ENCODE data around the gene SNX5.
A peak's percentile ranks its signal among the peaks of the same experiment; 100 is the strongest.

Gene SNX5

GRCh38 chr20:17968366-17969277 lies at the start of gene SNX5, which contains the start of gene MGME1:
Gene SNX5, minus strand, starts transcription at chr20:17968794. Its CDS starts 369 bp downstream, at chr20:17968425.
Gene MGME1, plus strand, starts transcription at chr20:17969018. Its CDS starts 842 bp downstream, at chr20:17969860.
- DNase-seq (ENCODE audit: insufficient read length, low spot score): peak; percentile 50
- FAIRE-seq: no peak
- no peak for TF ChIP-seq CTCF (IDR thresholded peaks at IDR 0.05; ENCODE audit: insufficient read depth, missing control alignments)

GRCh38 chr20:18018100-18018499 lies 49.5 kb upstream of the SNX5 start:
- DNase-seq (ENCODE audit: insufficient read length, low spot score) (no peak), FAIRE-seq (no peak)
- TF ChIP-seq CTCF (IDR thresholded peaks at IDR 0.05; ENCODE audit: insufficient read depth, missing control alignments): no peak

- TF ChIP-seq CTCF (IDR thresholded peaks at IDR 0.05; ENCODE audit: insufficient read depth, missing control alignments): no peak
- DNase-seq (ENCODE audit: insufficient read length, low spot score): no peak
- FAIRE-seq: no peak
Observed at GRCh38 chr20:18016772-18017171, 48.2 kb upstream of the SNX5 start.

GRCh38 chr20:18014411-18014810 lies 45.8 kb upstream of the SNX5 start:
- no peak for FAIRE-seq
- no peak for TF ChIP-seq CTCF (IDR thresholded peaks at IDR 0.05; ENCODE audit: insufficient read depth, missing control alignments)
- DNase-seq (ENCODE audit: insufficient read length, low spot score): no peak

GRCh38 chr20:18012901-18013300 lies 44.3 kb upstream of the SNX5 start:
- TF ChIP-seq CTCF (IDR thresholded peaks at IDR 0.05; ENCODE audit: insufficient read depth, missing control alignments): no peak
- FAIRE-seq: no peak
- no peak for DNase-seq (ENCODE audit: insufficient read length, low spot score)

- DNase-seq (ENCODE audit: insufficient read length, low spot score) (no peak), FAIRE-seq (no peak)
- TF ChIP-seq CTCF (IDR thresholded peaks at IDR 0.05; ENCODE audit: insufficient read depth, missing control alignments): no peak
Observed at GRCh38 chr20:18011951-18012645, 43.5 kb upstream of the SNX5 start.

All from D721Med (cell line).